OCI-LY3 (cell line): Measurements from ENCODE around the gene PTPRJ.

ENCODE experiments used
- H2AFZ ChIP-seq: fragments of 200-600, 300-600 bp; shearing (Covaris generic); 2 replicates; pipeline ENCODE4 v1.6.0; 2014; ENCODE audit warnings: antibody characterized with exemption, low read depth, low read length
- H3K27ac ChIP-seq: fragments of 200-600, 300-600 bp; sonication (generic); 2 replicates; pipeline ENCODE4 v1.5.1; 2014; ENCODE audit warnings: mild to moderate bottlenecking, low read length, moderate library complexity, mixed read lengths
- H3K27me3 ChIP-seq: fragments of 200-600, 300-600 bp; sonication (generic); 2 replicates; pipeline ENCODE4 v1.6.1; 2014; ENCODE audit warnings: low read depth, low read length, mixed read lengths
- H3K36me3 ChIP-seq: fragments of 200-600, 300-600 bp; sonication (generic); replicated peaks from 2 replicates; pipeline ENCODE3; 2014; ENCODE audit warnings: low read depth, low read length, mixed read lengths
- H3K4me1 ChIP-seq: fragments of 300-600, 200-600 bp; sonication (generic); 2 replicates; pipeline ENCODE4 v1.6.1; 2014; ENCODE audit warnings: low read length, mixed read lengths
- H3K4me2 ChIP-seq: fragments of 200-600, 300-600 bp; sonication (generic); 2 replicates; pipeline ENCODE4 v1.6.1; 2014; ENCODE audit warnings: low read length, mixed read lengths
- H3K4me3 ChIP-seq: fragments of 300-600, 200-600 bp; sonication (generic); 2 replicates; pipeline ENCODE4 v1.5.1; 2014; ENCODE audit warnings: antibody characterized with exemption, mild to moderate bottlenecking, low read length, moderate library complexity
- H3K79me2 ChIP-seq: fragments of 300-600, 200-600 bp; shearing (Covaris generic); 2 replicates; pipeline ENCODE4 v1.6.1; 2014; ENCODE audit warnings: mild to moderate bottlenecking, low read length, mixed read lengths
- H3K9ac ChIP-seq: fragments of 300-600, 200-600 bp; shearing (Covaris generic); 2 replicates; pipeline ENCODE4 v1.6.0; 2014; ENCODE audit warnings: mild to moderate bottlenecking, low read length, moderate library complexity
- H3K9me3 ChIP-seq: fragments of 200-600, 300-600 bp; shearing (Covaris generic); 2 replicates; pipeline ENCODE4 v1.6.1; 2014; ENCODE audit warnings: low read length, mixed read lengths; ENCODE audit not compliant: insufficient read depth
- H4K20me1 ChIP-seq: fragments of 200-600, 300-600 bp; sonication (generic); 2 replicates; pipeline ENCODE4 v1.6.1; 2016; ENCODE audit warnings: low read length, mixed read lengths; ENCODE audit not compliant: insufficient read depth
- EZH2phosphoT487 ChIP-seq: fragments of 200-600 bp; shearing (Covaris generic); IDR thresholded peaks from 2 replicates; pipeline ENCODE4 v1.6.1; 2018; ENCODE audit warnings: antibody characterized with exemption, mixed run types, low read depth
- TF ChIP-seq, protein P1 (sequence below): fragments of 200-600, 300-600 bp; sonication (generic); IDR thresholded peaks from 2 replicates; pipeline ENCODE4 v1.5.1; 2014; ENCODE audit warnings: antibody characterized with exemption, low read length, low read depth

PTPRJ gene

DNA sequence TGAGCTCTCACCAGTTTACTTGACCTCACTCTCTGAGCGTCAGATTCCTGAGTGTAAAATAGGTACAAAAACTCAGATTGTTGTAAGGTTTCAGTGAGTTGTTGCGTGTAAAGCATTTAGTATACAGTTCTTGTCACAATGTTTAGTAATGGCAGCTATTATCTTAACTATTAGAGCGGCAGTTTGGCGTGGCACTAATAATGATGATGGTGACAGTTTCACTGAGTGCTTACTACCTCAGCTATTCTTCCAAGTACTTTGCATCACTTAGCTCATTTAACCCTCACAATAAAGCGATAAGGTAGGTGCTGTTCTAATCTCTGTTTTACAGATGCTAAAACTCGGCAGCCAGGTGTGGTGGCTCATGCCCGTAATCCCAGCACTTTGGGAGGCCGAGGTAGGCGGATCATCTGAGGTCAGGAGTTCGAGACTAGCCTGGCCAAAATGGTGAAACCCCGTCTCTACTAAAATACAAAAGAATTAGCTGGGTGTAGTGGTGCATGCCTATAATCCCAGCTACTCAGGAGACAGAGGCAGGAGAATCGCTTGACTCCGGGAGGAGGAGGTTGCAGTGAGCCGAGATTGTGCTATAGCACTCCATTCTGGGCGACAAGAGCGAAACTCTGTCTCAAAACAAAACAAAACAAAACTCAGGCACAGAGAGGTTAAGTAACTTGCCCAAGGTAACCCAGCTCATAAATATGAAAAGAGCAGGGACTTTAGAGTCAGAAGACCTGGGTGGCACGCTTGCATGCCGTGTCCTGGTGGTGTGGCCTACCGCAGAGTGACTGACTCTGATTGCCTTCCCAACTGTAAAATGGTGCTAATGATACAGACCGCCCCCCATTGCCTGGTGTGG is 76.2 kb downstream of the PTPRJ start:
- H3K27ac ChIP-seq: no peak overlapping the region
- no peak overlapping the region for H3K4me3 ChIP-seq
- H3K9me3 ChIP-seq: no peaks in the 10 kb centered on the region
- peaks cover 40% of the 10 kb centered on the region for H3K4me1 ChIP-seq
- no peak for TF ChIP-seq EZH2phosphoT487
- TF ChIP-seq, protein P1, sequence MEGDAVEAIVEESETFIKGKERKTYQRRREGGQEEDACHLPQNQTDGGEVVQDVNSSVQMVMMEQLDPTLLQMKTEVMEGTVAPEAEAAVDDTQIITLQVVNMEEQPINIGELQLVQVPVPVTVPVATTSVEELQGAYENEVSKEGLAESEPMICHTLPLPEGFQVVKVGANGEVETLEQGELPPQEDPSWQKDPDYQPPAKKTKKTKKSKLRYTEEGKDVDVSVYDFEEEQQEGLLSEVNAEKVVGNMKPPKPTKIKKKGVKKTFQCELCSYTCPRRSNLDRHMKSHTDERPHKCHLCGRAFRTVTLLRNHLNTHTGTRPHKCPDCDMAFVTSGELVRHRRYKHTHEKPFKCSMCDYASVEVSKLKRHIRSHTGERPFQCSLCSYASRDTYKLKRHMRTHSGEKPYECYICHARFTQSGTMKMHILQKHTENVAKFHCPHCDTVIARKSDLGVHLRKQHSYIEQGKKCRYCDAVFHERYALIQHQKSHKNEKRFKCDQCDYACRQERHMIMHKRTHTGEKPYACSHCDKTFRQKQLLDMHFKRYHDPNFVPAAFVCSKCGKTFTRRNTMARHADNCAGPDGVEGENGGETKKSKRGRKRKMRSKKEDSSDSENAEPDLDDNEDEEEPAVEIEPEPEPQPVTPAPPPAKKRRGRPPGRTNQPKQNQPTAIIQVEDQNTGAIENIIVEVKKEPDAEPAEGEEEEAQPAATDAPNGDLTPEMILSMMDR: no peak
- H3K36me3 ChIP-seq: peaks cover 16% of the 10 kb centered on the region
- peaks cover 93% of the 10 kb centered on the region for H3K79me2 ChIP-seq
- H3K4me2 ChIP-seq: no peak overlapping the region
- no peak overlapping the region for H2AFZ ChIP-seq
- H4K20me1 ChIP-seq: peaks cover 87% of the 10 kb centered on the region
- H3K9ac ChIP-seq: no peak overlapping the region
- H3K27me3 ChIP-seq: no peaks in the 10 kb centered on the region

DNA sequence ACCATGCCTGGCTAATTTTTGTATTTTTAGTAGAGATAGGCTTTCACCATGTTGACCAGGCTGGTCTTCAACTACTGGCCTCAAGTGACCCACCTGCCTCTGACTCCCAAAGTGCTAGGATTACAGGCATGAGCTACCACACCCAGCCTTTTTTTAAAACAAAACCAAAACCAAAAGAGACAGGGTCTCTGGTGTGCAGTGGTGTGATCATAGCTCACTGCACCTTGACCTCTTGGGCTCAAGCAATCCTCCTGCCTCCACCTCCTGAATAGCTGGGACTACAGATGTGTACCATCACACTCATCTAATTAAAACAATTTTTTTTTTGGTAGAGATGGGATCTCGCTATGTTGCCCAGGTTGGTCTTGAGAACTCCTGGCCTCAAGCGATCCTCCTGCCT is 77.7 kb downstream of the PTPRJ start:
- Histone ChIP-seq H2AFZ (no peak overlapping the region), H3K79me2 (peaks cover 91% of the 10 kb centered on the region), H3K36me3 (peaks cover 20% of the 10 kb centered on the region), H4K20me1 (peaks cover 87% of the 10 kb centered on the region), H3K9me3 (no peaks in the 10 kb centered on the region), H3K4me3 (no peak overlapping the region), H3K27ac (no peak overlapping the region), H3K4me1 (peaks cover 32% of the 10 kb centered on the region), H3K9ac (no peak overlapping the region), H3K27me3 (no peaks in the 10 kb centered on the region), H3K4me2 (no peak overlapping the region)
- TF ChIP-seq, protein P1: no peak

DNA sequence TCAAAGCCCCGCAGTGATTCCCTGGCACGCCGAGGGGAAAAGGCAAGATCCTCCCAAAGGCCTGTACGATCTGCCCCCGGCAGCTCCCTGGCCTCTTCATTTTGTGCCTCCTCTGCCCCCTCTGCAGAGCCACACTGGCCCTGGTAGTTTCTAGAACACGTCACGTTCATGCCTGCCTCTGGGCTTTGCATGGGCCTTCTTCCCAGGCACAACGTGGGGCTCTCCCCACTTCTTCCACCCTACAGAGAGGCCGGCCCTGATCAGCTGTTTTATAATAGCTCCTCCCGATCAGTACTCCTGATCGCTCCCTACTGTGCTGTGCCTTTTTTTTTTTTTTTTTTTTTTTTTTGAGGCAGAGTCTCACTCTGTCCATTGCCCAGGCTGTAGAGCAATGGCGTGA is 78.4 kb downstream of the PTPRJ start:
- Histone ChIP-seq H3K27me3 (no peaks in the 10 kb centered on the region), H2AFZ (no peak overlapping the region), H3K79me2 (peaks cover 94% of the 10 kb centered on the region), H3K4me2 (no peak overlapping the region), H3K9ac (no peak overlapping the region), H3K4me3 (no peak overlapping the region), H3K4me1 (peaks cover 38% of the 10 kb centered on the region), H4K20me1 (peaks cover 94% of the 10 kb centered on the region), H3K36me3 (peaks cover 20% of the 10 kb centered on the region), H3K9me3 (no peaks in the 10 kb centered on the region), H3K27ac (no peak overlapping the region)
- no peak for TF ChIP-seq EZH2phosphoT487
- TF ChIP-seq, protein P1: no peak

DNA sequence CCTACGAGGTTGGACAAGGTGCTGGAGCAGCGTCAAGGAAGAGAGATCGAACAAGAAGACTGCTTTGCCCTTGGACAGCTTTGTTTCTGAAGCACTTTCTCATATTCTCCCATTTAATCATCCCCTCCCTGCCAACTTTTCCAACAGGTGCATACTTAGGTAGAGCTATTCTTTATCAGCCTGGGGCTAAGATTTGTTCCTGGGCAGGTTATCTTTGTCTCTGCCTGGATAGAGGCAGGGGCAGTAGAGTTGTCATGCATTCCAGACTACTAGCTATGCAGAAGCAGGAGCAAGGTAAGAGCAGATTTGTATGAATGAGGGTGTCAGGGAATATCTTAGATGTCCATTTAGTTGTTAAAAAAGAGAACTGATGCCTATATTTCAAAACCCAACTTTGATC is 82.3 kb downstream of the PTPRJ start:
- Histone ChIP-seq H3K4me1 (peaks cover 41% of the 10 kb centered on the region), H3K4me3 (no peak overlapping the region), H3K27ac (no peak overlapping the region), H3K36me3 (peaks cover 33% of the 10 kb centered on the region), H2AFZ (no peak overlapping the region), H3K27me3 (no peaks in the 10 kb centered on the region), H4K20me1 (peaks cover 91% of the 10 kb centered on the region), H3K79me2 (peaks cover 91% of the 10 kb centered on the region), H3K9ac (no peak overlapping the region), H3K4me2 (no peak overlapping the region), H3K9me3 (no peaks in the 10 kb centered on the region; the same call in 1 of the 2 replicates)
- no peak for TF ChIP-seq EZH2phosphoT487
